ENCODE measurements around the gene FNBP1L.

- no peak for TF ChIP-seq EZH2 (IDR thresholded peaks at IDR 0.05; ENCODE audit: low read length)
- TF ChIP-seq CTCF (optimal IDR thresholded peaks at IDR 0.05 in 1 of 3, IDR thresholded peaks at IDR 0.05 in 1 of 3, conservative IDR thresholded peaks at IDR 0.05 in 1 of 3; ENCODE audit: extremely low read depth in 1 of 3, insufficient read depth in 2 of 3, low read length in 3 of 3): no peak
Measured at GRCh38 chr1:93559695-93560094, 111.8 kb downstream of the FNBP1L start.
